NCI-H345 treated with DMSO at 0.1 percent for 48 hours (cell line): ENCODE data around the gene CNTNAP1.

Experiments used
- DNase-seq: peaks from one replicate; lab custom pipeline; 2025; ENCODE audit not compliant: unreplicated experiment; lab: John Stamatoyannopoulos, UW

The CNTNAP1 gene

DNA sequence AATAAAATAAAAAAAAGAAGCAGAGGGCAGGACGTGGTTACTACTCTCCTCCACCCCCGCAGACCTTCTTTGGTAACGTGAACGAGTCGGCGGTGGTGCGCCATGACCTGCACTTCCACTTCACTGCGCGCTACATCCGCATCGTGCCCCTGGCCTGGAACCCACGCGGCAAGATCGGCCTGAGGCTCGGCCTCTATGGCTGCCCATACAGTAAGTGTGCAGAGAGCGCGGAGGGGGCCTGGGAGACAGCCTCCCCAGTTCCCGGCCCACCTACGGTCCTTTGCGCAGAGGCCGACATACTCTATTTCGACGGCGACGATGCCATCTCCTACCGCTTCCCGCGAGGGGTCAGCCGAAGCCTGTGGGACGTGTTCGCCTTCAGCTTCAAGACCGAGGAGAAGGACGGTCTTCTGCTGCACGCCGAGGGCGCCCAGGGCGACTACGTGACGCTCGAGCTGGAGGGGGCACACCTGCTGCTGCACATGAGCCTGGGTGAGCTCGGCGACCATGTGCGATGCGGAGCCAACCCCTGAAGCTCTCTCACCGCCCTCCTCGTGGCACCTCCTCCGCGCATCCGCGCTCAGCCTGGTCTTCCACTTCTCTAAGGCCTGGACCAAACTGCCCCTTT lies 2.7 kb downstream of the CNTNAP1 start:
- no peak for DNase-seq

DNA sequence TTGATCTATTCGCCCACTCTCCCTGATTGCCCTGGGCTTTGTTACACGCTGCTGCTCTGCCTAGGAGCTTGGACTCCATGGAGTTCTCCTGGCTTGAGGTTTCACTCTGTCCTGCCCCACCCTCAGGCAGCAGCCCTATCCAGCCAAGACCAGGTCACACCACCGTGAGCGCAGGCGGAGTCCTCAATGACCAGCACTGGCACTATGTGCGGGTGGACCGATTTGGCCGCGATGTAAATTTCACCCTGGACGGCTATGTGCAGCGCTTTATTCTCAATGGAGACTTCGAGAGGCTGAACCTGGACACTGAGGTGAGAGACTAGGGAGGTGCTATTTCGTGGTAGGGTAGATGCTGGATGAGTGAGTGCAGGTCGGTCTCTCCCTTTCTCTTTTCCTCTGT lies 3.5 kb downstream of the CNTNAP1 start:
- no peak for DNase-seq

DNA sequence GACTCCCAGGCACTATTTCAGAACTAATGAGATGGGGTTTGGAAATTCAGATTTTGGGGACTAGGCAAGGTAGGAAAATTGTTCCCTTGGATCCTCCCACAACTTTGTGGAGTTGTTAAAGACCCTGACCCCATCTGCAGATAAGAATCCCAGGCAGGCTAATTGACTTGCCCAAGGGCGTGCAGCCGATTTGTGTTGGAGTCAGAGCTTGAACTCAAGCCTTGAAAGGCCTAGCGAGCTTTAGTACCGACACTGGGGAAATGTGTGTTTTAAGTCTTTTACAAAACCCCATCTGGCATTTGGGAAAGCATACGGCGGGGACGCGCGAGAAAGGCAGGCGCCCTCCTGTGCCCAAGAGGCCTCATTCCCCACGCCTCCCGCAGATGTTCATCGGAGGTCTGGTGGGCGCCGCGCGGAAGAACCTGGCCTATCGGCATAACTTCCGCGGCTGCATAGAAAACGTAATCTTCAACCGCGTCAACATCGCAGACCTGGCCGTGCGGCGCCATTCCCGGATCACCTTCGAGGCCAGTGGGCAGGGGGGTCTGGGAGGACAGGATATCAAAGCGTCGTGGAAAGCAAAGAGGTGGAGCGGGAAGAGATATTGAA lies 4.3 kb downstream of the CNTNAP1 start:
- no peak for DNase-seq

DNA sequence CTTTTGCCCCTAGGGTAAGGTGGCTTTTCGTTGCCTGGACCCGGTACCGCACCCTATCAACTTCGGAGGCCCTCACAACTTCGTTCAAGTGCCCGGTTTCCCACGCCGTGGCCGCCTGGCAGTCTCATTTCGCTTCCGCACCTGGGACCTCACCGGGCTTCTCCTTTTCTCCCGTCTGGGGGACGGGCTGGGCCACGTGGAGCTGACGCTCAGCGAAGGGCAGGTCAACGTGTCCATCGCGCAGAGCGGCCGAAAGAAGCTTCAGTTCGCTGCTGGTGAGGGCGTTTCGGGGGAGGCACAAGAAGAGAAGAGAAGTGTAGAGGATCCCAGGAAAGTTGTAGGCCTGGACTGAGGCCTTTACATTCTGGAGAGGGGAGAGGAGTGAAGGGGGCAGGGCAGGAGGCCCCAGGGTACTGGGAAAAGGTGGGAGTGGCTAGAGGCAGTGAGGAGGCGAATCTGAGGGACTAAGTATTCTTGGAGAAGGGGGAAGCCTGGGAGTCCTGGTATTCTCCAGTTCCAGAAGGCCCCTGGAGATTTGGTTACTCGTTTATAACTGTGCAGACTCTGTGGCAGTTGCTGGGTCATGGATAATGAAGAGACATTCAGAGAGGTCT lies 5.5 kb downstream of the CNTNAP1 start:
- no peak for DNase-seq

DNA sequence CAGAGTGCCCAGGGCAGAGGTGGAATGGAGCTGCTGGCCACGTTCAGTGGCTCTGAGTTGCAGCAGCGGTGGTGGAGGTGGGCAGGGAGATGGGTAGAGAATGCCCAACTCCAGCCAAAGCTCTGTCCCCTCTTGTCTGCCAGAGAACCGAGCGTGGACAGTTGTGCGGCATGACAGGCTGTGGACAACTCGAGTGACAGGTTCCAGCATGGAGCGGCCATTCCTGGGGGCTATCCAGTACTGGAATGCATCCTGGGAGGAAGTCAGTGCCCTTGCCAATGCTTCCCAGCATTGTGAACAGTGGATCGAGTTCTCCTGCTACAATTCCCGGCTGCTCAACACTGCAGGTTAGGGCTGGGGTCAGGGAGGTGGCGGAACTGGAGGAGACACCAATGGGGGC lies 8.3 kb downstream of the CNTNAP1 start:
- no peak for DNase-seq

DNA sequence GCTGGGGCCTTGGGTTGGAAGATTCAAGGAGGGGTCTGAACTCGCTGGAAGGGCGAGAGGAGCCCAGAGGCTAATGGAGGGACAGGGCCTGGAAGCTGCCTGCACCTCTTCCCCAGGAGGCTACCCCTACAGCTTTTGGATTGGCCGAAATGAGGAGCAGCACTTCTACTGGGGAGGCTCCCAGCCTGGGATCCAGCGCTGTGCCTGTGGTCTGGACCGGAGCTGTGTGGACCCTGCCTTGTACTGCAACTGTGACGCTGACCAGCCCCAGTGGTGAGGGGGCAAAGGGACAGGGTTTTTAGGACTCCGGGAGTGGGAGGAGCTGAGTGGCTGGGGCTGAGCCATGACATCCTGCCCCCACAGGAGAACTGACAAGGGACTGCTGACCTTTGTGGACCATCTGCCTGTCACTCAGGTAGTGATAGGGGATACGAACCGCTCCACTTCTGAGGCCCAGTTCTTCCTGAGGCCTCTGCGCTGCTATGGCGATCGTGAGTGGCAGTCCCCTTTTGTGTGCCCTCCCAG lies 8.8 kb downstream of the CNTNAP1 start:
- no peak for DNase-seq

DNA sequence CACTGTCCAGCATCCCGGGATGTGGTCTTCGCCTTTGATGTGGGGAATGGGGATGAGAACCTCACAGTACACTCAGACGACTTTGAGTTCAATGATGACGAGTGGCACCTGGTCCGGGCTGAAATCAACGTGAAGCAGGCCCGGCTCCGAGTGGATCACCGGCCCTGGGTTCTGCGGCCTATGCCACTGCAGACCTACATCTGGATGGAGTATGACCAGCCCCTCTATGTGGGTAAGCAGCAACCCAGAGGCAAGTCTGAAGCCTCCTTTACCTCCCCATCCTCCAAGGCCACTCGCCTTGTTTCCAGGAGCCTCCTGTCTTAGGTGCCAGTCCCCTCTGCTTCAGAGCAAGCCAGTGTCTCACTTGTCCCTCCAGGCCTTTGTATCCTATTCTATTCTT lies 10.2 kb downstream of the CNTNAP1 start:
- DNase-seq: no peak

DNA sequence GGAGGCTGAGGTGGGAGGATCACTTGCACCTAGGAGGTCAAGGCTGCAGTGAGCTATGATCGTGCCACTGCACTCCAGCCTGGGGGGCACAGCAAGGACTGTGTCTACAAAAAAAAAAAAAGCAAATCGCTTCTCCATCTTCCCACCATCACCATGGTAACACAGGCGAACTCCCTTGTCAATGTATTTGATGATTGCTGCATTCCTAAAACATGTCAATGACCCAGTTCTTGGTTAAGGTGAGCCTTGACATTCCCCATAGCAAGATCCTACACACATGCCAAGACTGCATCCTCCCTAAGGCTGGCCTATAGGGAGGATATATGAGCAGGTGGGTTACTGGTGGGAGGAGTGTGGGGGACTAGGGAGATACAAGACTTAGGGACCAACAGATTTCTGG lies 12.2 kb downstream of the CNTNAP1 start:
- DNase-seq: no peak

DNA sequence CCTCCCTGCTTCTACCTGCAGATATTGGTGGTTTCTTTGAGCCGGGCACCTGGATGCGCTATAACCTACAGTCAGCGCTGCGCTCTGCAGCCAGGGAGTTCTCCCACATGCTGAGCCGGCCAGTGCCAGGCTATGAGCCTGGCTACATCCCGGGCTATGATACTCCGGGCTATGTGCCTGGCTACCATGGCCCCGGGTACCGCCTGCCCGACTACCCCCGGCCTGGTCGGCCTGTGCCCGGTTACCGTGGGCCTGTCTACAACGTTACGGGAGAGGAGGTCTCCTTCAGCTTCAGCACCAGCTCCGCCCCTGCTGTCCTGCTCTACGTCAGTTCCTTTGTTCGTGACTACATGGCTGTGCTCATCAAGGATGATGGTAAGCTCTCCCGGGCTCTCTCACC lies 13.2 kb downstream of the CNTNAP1 start:
- no peak for DNase-seq

DNA sequence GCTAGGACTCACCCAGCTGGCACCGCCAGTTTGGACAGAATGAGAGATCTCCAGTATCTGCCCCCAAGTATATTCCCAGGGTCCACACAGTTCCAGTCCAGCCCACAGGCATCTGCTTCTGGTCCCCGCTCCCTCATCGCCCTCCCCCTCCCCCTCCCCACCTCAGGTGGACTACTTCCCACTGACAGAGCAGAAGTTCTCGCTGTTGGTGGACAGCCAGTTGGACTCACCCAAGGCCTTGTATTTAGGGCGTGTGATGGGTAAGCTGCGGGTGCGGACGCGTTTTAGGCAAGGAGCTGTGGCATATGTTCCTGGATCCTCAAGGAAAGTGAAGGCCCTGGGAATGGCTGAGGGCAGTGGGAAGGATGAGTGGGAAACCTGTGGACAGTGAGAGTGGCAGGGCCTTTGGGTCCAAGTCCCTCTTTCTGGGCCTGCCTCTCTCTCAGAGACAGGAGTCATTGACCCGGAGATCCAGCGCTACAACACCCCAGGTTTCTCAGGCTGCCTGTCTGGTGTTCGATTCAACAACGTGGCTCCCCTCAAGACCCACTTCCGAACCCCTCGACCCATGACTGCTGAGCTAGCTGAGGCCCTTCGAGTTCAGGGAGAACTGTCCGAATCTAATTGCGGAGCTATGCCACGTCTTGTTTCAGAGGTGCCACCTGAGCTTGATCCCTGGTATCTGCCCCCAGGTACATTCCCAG lies 14.9 kb downstream of the CNTNAP1 start:
- DNase-seq: no peak

DNA sequence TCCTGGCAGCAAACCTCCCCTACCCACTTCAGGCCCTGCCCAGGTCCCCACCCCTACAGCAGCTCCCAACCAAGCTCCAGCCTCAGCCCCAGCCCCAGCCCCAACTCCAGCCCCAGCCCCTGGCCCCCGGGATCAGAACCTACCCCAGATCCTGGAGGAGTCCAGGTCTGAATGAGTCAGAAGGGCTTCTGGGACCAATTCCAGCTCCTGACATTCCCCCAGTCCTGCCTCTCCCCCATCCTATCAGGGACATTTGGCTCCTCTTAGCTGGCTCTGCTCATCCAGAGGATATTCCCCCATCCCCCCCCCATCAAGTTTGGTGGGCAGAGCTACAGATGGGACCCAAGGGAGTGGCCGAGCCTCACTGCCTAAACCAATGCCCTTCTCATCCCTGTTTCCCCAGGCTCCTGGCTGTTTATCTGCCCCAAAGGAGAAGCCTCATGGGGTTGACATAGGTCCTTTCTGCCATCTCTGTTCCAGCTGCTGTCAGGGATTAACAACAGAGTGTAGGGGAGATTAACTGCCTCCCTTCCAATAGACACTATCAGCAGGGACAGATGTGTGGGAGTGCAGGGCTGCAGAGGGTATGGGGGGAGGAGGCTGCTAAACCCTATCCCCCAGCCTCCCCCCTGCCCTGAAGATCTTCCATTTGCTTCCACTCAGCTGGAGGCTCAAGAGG lies 16.5 kb downstream of the CNTNAP1 start:
- no peak for DNase-seq

DNA sequence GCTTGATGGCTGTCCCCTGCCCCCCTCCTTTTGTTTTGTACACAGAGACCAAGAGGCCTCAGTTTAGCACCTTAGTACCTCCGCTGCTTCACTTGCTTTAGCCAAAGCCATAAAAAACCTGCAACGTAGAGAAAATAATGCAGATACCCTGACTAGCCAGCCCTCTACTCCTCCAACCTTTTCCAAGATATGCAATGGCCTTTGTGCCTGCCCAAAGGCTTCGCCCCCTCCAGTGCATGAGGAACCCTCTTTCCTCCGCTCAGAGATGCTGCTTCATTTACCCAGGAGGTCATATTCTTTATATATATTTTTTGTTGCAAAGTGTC lies 17.0 kb downstream of the CNTNAP1 start:
- DNase-seq: no peak

DNA sequence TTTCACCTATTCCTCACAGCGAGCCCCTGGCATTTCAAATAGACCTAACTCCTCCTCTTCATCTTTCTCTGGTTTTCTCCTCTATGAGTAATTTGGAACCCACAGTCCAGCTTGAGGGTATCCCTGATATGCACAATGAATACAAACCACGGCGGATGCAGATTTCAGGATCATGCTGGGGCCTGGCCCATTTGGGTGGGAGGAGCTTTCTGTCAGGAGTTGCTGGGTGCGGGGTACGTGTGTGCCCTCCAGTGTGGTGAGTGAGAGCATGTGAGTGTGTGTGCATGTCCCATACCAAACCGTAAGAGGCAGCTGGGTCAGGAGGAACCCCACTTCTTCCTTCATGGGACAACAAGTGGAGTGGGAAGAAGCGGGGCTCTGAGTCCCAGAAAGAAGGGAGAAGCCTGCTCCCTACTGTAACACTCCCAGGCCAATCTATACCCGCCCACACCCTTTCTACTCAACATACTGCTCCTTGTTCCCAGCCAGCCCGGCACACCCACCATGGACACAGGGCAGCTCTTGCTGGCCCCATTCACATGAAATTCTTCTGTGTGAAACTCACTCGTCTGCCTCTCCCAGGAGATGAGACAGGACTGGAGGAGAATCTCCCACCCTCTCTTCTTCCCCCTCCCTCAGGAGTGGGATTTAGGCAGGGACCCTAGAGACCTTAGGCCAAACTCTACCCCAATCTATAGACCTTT lies 18.4 kb downstream of the CNTNAP1 start:
- DNase-seq: no peak

DNA sequence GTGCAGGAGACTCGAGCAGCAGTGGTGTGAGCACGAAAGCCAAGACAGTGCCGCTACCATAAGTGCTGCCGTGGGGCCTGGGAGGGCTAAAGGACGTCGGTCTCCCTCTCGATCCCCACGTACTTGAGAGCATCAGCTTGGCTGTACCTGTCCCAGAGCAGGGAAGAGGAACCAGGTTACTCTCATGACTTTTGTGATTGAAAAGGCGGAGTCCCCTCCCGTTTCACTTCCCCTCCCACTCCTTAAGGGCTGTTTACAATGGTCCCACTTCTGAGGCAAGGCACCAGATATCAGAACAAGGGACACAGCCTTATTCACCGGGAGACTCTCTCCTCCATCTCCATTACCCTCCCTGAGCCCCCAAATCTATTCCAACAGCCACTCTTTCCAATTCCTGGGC lies 20.1 kb downstream of the CNTNAP1 start:
- no peak for DNase-seq

DNA sequence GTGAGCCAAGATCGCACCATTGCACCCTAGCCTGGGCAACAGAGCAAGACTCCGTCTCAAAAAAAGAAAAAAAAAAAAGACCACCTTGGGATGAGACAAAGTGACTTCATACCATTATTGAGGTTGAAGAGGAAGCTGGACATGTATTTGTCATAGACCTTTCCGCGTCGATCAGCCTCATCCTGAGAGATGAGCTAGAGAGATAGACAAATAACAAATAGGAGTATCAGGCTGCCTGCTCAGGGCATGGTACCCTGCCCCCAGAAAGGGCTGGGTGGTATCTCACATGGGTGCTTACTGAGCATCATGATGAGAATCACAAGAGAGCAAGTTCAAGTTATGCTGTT lies 22.1 kb downstream of the CNTNAP1 start:
- DNase-seq: no peak

DNA sequence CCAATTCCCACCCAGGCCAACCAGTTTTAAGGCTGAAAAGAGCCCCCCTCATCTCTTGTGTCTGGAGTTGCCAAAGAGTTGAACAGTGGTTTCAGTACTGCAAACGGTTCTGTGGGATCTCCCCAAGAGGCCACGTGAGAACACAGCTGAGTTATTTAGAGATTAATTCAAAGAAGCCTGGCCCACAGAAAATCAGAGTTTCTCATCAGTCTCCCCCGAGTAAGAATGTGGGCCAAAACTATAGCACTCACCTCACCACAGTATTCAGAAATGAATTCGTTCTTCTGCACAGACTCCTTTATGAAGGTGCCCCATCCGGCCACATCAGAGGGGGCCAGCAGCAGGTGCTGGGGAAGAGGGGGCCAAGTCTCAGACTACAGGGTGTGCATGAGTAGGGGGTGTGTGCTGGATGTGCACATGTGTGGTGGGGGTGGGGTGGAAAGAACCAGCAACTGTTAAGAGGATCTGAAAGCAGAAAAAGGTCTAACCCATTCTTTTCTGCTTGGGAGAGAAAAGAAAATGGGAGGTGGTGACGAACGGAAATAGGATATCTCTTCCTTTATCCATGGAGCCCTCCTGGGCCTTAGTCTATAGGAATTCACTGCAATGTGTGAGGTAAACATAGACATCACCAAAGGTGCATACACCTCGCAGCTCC lies 22.6 kb downstream of the CNTNAP1 start:
- no peak for DNase-seq

DNA sequence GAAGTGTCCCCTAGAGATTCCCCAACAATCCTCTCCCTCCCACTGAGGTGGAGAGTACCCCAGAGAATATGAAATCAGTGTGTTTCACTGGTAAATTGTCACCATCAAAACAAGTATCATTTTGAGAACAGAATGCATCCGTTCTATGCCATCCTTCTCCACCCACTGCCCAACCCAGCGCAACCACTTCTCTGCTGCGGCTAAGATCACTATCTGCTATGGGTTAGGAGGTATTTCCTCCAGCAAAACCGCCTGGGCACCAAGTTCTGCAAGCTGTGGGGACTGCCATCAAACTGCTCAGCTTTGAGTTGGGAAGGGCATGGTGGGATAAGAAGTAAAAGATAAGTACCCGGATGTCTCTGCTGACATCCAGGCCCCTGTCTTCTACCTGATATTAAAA lies 24.4 kb downstream of the CNTNAP1 start:
- DNase-seq: no peak

DNA sequence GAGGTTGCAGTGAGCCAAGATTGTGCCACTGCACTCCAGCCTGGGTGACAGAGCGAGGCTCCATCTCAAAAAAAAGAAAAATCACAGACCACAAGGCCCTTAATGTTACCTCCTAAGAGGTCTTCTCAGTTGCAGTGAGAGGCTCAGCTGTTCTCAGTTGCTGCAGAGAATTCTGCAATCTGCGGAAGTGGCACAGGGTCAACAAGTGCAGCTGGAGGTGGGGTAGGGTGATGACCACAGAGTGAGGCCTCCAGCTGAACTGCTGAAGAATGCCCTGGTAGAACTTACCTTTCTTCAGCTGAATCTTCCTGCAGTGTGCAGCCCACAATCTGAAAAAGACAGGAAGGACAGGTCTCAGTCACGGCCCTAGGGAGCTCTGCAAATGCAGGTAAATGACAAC lies 26.3 kb downstream of the CNTNAP1 start:
- DNase-seq: no peak

DNA sequence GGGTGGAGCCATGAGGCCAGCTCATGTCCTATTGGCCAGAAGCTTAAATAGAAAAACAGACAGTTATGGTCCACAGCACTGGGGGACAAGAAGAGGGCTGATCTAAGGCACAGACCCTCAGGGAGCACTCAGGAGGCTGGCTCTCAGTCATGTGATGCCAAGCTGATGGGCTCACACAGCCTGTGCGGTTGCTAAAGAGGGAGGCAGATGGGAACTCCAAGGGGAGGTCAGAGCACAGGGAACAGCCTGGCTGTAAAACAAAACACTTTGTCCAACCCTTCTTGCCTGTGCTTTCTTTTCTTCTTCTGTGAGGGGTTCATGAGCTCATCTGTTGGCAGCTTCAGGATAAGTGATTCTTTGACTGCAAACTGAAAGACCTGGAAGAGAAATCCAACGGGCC lies 27.2 kb downstream of the CNTNAP1 start:
- DNase-seq: no peak

DNA sequence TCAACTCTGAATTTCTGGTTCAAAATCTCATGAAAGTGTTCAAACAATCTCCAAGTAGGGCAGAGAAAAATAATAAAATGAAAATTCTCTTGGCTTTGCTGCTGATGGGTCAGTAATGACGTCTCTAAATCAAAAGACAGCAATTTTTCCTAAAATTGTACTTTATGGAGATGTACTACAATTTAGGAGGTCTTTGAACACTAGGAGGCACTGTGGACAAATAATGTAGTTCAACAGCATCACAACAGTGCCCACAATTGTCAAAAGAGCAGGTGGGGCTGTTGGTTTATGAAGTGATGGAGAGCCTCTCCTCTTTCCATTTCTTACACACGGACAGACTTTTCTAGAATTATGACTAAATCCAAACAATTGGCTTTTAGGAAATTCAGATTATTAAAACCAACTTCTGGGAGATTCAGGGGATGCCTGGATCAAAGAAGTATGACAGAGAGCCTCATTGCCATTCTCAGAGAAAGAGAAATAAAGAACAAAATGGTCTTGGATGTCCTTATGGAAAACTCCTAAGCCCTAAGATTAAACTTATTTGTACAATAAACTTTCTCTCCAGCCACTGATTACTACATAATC lies 38.8 kb downstream of the CNTNAP1 start:
- DNase-seq: peak; percentile 33
